ENCODE measurements around the gene TGFBRAP1.

GRCh38 chr2:105272176-105272575 lies 57.4 kb downstream of the TGFBRAP1 start:
- no peak for TF ChIP-seq POLR2A (IDR thresholded peaks at IDR 0.05; ENCODE audit: low read depth, low read length)
- no peak for TF ChIP-seq TAF1 (IDR thresholded peaks at IDR 0.05; ENCODE audit: borderline replicate concordance, low read depth, low read length)

All from GM12892 (cell line).